Thyroid gland (tissue), 4 donors: ENCODE results near the gene SMYD2.

Source experiments
- POLR2A ChIP-seq, 2 donors: fragments of 450-650 bp; IDR thresholded peaks; one replicate each; pipeline ENCODE4 v1.6.1; 2017; ENCODE audit warnings: antibody characterized with exemption in 2 of 2, mild to moderate bottlenecking in 2 of 2, moderate library complexity in 1 of 2
- TF ChIP-seq, protein P1 (sequence below), 6 experiments: fragments of 200-600 bp in 3 of 6; fragments of 450-650 bp in 3 of 6; sonication (generic) in 3 of 6; IDR thresholded peaks; one replicate each; pipeline ENCODE4 v1.5.1; 2016 to 2019; ENCODE audit warnings: antibody characterized with exemption in 6 of 6, mild to moderate bottlenecking in 2 of 6, inconsistent platforms in 1 of 6, moderate library complexity in 1 of 6

- TF ChIP-seq, protein P1, sequence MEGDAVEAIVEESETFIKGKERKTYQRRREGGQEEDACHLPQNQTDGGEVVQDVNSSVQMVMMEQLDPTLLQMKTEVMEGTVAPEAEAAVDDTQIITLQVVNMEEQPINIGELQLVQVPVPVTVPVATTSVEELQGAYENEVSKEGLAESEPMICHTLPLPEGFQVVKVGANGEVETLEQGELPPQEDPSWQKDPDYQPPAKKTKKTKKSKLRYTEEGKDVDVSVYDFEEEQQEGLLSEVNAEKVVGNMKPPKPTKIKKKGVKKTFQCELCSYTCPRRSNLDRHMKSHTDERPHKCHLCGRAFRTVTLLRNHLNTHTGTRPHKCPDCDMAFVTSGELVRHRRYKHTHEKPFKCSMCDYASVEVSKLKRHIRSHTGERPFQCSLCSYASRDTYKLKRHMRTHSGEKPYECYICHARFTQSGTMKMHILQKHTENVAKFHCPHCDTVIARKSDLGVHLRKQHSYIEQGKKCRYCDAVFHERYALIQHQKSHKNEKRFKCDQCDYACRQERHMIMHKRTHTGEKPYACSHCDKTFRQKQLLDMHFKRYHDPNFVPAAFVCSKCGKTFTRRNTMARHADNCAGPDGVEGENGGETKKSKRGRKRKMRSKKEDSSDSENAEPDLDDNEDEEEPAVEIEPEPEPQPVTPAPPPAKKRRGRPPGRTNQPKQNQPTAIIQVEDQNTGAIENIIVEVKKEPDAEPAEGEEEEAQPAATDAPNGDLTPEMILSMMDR (IDR thresholded peaks at IDR 0.05), result no peak
- TF ChIP-seq POLR2A (IDR thresholded peaks at IDR 0.05), result no peak
Observed at GRCh38 chr1:214377485-214377884, 96.5 kb downstream of the SMYD2 start.
